Measurements from ENCODE around the gene SLC25A19. TPM values are rescaled to one million over a fixed set of nuclear protein-coding genes. Genes with fewer than 3 reads are reported as not detected.
"Not testable (repeated sequence)": the region's sequence is repeated elsewhere in the genome, so short reads cannot be mapped to it uniquely, and the experiment has no call there.

SLC25A19 gene
- total RNA-seq, 2 donors from 2014 or later: 13.7 to 15.1 TPM

DNA sequence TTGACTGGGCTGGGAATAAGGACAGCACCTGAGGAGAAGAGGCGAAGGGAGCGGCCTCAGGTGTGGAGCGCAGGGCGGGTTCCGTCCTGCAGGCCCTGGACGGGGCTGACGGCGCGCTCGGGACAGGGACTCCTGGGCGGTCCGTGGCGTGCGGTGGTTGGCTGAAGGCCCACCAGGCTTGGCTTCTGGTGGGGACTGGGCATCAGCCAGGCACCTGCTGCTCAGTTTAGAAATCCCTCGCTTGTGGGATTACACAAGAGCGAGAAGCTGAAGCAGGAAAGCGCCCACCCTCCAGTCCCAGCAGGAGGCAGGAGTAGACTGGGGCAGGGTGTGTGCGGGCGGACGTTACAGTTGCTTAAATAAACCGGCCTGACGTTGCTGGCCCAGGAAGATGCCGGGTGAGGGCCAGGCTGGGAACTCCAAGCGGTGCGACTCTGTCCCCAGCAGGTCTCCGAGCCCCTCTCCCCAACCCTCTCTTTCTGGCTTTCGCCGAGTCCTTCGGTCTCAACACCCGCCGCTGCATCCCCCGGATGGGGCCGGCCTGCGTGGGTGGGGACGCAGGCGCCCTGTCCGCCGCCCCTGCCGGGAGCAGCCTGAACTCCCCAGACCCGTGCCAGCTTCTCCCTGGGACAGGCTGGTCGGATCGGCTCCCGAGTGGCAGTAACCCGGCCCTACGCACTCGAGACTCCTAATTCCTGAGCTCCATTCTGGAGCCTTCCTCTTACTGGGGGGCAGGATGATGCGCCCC is 18.8 kb downstream of the SLC25A19 start:
- H3K4me3 Mint-ChIP-seq: peak overlapping the region; percentile 89
- peaks cover 26% of the 10 kb centered on the region for H3K4me1 Mint-ChIP-seq
- H3K9me3 ChIP-seq (ENCODE audit: control insufficient read depth, low read length, poor library complexity, severe bottlenecking): no peaks in the 10 kb centered on the region
- H3K36me3 Mint-ChIP-seq (ENCODE audit: low read depth): peaks cover 2% of the 10 kb centered on the region
- ATAC-seq (peak; percentile 32), DNase-seq (peak; percentile 29 to 32 (median 30))
- H3K27ac Mint-ChIP-seq: peak overlapping the region; percentile 80
- H3K27me3 Mint-ChIP-seq: no peaks in the 10 kb centered on the region

DNA sequence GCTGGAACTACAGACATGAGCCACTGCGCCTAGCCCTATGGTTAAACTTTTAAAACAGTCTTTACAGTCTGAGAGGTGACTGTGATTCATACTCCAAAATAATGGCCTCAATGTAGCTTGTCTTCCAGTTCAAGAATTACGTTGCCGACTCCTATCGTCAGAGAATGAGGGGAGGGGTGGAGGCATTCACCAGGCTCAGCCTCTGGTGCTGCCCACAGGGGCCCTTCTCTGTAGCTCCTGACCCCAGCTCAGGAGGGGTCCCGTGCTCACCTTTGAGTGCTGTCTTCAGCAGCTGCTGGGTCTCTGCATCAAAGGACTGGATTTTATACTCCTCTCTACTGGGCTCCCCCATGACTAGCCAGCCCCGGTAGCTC is 19.4 kb downstream of the SLC25A19 start:
- H3K9me3 ChIP-seq (ENCODE audit: control insufficient read depth, low read length, poor library complexity, severe bottlenecking): no peaks in the 10 kb centered on the region
- ATAC-seq: no peak
- peaks cover 2% of the 10 kb centered on the region for H3K36me3 Mint-ChIP-seq (ENCODE audit: low read depth)
- no peak for DNase-seq
- peak overlapping the region; percentile 89 for H3K4me3 Mint-ChIP-seq
- no peaks in the 10 kb centered on the region for H3K27me3 Mint-ChIP-seq
- H3K27ac Mint-ChIP-seq: peak overlapping the region; percentile 80
- peaks cover 24% of the 10 kb centered on the region for H3K4me1 Mint-ChIP-seq

DNA sequence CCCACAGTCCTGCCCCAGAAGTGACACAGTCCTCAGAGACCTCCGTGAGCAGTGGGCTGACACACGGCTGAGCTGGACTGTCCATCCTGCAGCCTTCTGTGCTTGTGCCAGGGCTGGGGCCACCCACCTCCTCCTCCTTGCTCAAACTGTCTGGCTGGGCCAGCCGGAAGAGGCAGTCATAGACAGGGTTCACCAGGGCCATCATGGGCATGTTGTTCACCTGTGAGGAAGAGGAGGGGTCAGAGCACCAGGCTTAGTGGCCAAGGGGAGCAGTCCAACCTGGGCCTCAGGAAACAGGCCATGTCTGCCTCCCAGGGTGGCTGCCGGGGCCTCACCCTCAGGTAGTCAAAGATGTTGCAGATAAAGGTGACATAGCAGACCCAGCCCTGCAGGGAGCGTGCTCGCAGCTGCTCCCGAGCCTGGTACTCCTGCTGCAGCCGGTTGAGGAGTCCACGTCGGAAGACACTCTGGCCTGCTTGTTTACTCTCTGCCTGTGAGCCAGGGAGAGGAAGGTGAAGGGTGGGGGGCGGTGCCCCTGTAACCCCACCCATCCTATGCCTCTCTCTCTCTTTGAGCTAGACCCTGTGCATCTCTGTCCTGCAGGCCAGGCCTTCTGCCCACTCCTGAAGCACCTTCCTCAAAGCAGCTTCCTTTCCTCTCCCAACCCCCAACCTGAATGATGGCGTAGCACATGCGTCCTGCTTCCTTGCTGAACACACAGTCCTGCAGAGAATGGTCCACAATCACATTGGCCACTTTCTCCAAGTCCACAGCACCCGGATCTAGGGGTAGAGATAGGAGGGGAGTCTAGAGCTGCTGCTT is 21.6 kb downstream of the SLC25A19 start:
- ATAC-seq (no peak), DNase-seq (no peak)
- H3K9me3 ChIP-seq (ENCODE audit: control insufficient read depth, low read length, poor library complexity, severe bottlenecking): no peaks in the 10 kb centered on the region
- H3K36me3 Mint-ChIP-seq (ENCODE audit: low read depth): no peaks in the 10 kb centered on the region
- no peak overlapping the region for H3K27ac Mint-ChIP-seq
- no peak overlapping the region for H3K4me3 Mint-ChIP-seq
- H3K4me1 Mint-ChIP-seq: peaks cover 15% of the 10 kb centered on the region
- no peaks in the 10 kb centered on the region for H3K27me3 Mint-ChIP-seq

DNA sequence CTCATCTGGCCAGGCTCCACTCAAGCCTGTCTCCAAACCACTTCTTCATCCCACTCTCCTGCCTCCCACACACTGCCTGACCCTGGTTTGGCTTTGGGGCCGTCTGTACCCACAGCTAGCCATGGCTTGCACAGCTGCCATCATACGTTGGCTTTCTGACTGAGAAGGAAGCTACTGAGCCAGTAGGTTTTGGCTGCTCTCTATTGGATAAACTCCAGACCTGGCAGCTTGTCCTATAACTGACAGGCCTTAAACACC is 22.2 kb downstream of the SLC25A19 start:
- H3K36me3 Mint-ChIP-seq (ENCODE audit: low read depth): no peaks in the 10 kb centered on the region
- H3K27ac Mint-ChIP-seq: no peak overlapping the region
- no peak overlapping the region for H3K4me3 Mint-ChIP-seq
- ATAC-seq: no peak
- no peak for DNase-seq
- peaks cover 20% of the 10 kb centered on the region for H3K4me1 Mint-ChIP-seq
- H3K27me3 Mint-ChIP-seq: no peaks in the 10 kb centered on the region
- no peaks in the 10 kb centered on the region for H3K9me3 ChIP-seq (ENCODE audit: control insufficient read depth, low read length, poor library complexity, severe bottlenecking)

DNA sequence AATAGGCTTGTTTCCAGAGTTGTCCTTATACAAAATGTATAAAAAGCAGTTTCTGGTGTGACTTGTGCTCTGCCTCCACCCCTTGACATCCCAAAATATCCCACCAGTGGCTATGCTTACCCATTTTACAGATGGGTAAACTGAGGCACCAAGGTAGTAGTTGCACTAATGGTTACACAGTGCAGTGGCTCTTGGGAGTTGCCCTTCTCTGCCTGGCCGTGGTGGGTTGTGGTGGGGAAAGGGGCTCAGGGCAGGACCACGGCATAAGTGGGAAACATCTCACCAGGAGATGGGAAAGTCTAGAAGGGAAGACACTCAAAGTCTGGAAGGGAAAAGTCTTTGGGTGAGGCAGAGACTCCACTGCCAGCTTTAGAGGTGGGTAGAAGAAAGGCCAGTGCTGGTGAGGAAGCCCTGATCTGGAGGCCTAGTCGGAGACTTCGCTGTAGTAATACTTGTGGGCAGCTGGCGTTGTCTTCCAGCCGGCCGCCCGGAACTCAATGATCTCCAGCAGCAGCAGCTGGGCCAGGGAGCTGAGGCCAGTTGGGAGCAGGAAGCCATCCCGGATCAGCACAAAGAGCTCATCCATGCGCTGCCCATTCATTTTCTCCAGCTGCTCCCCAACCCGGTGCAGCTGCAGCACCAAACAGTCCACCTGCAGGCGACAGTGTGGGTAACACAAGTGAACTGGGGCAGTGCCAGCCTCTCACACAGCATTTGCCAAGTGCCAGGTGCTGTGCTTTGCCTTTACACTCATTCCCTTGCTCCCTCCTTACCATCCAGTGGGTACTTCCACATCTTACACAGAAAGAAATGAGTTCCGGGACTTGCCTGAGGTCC is 22.7 kb downstream of the SLC25A19 start:
- H3K4me3 Mint-ChIP-seq: no peak overlapping the region
- no peak overlapping the region for H3K27ac Mint-ChIP-seq
- no peaks in the 10 kb centered on the region for H3K36me3 Mint-ChIP-seq (ENCODE audit: low read depth)
- no peaks in the 10 kb centered on the region for H3K27me3 Mint-ChIP-seq
- ATAC-seq (no peak), DNase-seq (no peak)
- no peaks in the 10 kb centered on the region for H3K9me3 ChIP-seq (ENCODE audit: control insufficient read depth, low read length, poor library complexity, severe bottlenecking)
- peaks cover 21% of the 10 kb centered on the region for H3K4me1 Mint-ChIP-seq

GRCh38 chr17:75265614-75266315 is 23.5 kb downstream of the SLC25A19 start:
- no peaks in the 10 kb centered on the region for H3K36me3 Mint-ChIP-seq (ENCODE audit: low read depth)
- ATAC-seq (no peak), DNase-seq (no peak)
- no peaks in the 10 kb centered on the region for H3K27me3 Mint-ChIP-seq
- H3K4me1 Mint-ChIP-seq: peaks cover 26% of the 10 kb centered on the region
- no peak overlapping the region for H3K27ac Mint-ChIP-seq
- no peak overlapping the region for H3K4me3 Mint-ChIP-seq
- H3K9me3 ChIP-seq (ENCODE audit: control insufficient read depth, low read length, poor library complexity, severe bottlenecking): no peaks in the 10 kb centered on the region

DNA sequence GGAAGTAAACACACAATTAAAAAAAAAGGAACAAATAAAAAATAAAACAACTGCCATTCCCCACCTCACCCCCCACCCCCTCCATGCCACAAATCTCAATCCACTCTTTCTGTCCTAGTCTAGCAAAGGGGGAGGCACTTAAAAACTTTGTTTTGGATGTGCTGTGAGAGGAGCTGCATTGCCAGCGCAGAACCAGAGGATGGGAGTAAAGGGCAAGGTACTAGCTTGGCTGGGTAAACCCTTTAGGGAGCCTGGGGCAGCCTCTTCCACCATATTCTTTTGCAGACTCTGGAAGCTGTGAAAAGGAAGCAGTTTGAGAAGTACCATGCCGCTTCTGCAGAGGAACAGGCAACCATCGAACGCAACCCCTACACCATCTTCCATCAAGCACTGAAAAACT is 26.2 kb downstream of the SLC25A19 start:
- Mint-ChIP-seq H3K4me3 (peak overlapping the region; percentile 97), H3K27ac (peak overlapping the region; percentile 16), H3K4me1 (peaks cover 34% of the 10 kb centered on the region), H3K36me3 (ENCODE audit: low read depth) (no peaks in the 10 kb centered on the region), H3K27me3 (no peaks in the 10 kb centered on the region)
- no peak for DNase-seq
- no peaks in the 10 kb centered on the region for H3K9me3 ChIP-seq (ENCODE audit: control insufficient read depth, low read length, poor library complexity, severe bottlenecking)
- ATAC-seq: no peak

GRCh38 chr17:75262112-75262606 is 27.1 kb downstream of the SLC25A19 start:
- peak; percentile 17 for ATAC-seq
- Mint-ChIP-seq H3K27me3 (no peaks in the 10 kb centered on the region), H3K4me3 (peak overlapping the region; percentile 97), H3K27ac (peak overlapping the region; percentile 99), H3K4me1 (peaks cover 43% of the 10 kb centered on the region), H3K36me3 (ENCODE audit: low read depth) (no peaks in the 10 kb centered on the region)
- no peak for DNase-seq
- H3K9me3 ChIP-seq (ENCODE audit: control insufficient read depth, low read length, poor library complexity, severe bottlenecking): no peaks in the 10 kb centered on the region

GRCh38 chr17:75261336-75262111 is 27.7 kb downstream of the SLC25A19 start, which contains the start of the genes GGA3 and MRPS7:
TSS of gene GGA3 (minus strand) at chr17:75261606. CDS start at chr17:75261587, 19 bp downstream.
TSS of gene MRPS7 (plus strand) at chr17:75261879. CDS start at chr17:75261901, 22 bp downstream.
- Mint-ChIP-seq H3K36me3 (ENCODE audit: low read depth) (no peaks in the 10 kb centered on the region), H3K4me3 (peak within 1 kb of the TSS; percentile 97), H3K4me1 (peaks cover 47% of the 10 kb centered on the region), H3K27me3 (no peaks in the 10 kb centered on the region), H3K27ac (peak within 1 kb of the TSS; percentile 99)
- DNase-seq (peak; percentile 92 to 96 (median 92)), ATAC-seq (peak; percentile 94)
- no peaks in the 10 kb centered on the region for H3K9me3 ChIP-seq (ENCODE audit: control insufficient read depth, low read length, poor library complexity, severe bottlenecking)

DNA sequence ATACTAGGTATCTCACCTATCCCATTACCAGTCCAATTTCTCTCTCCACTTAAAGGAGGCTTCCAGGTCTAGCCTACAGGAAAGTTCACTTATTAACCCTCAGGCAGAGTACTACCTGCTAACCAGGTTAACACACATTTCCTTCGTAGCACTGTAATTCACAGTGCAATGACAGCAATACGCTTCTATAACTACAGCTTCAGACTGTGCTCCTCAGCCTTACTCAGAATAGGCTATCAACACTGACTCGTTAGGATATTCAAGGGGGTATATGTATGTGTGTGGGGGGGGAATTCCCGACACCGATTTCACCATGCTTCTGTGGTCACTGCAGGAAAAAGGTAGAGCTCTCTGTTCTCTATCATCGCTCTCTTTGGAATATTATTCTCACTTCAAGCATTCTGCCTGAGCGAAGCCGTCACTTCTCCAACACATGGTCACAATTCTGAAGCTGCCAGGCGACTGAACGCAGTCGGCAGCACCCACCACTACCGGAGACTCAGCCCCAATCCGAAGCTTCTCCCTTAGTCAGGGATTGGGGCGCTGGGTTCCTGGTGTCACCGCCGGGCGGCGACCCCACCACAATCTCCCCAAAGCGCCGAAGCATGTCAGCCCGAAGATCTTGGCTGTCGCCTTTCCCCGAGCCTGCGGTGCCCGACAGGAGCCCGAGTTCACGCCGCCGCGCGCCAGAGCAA is 28.4 kb downstream of the SLC25A19 start:
- H3K9me3 ChIP-seq (ENCODE audit: control insufficient read depth, low read length, poor library complexity, severe bottlenecking): no peaks in the 10 kb centered on the region
- no peaks in the 10 kb centered on the region for H3K36me3 Mint-ChIP-seq (ENCODE audit: low read depth)
- ATAC-seq (peak; percentile 34), DNase-seq (peak in 1 of 3 donors; percentile 36)
- H3K4me1 Mint-ChIP-seq: peaks cover 54% of the 10 kb centered on the region
- H3K27me3 Mint-ChIP-seq: no peaks in the 10 kb centered on the region
- H3K4me3 Mint-ChIP-seq: peak overlapping the region; percentile 97
- peak overlapping the region; percentile 99 for H3K27ac Mint-ChIP-seq

DNA sequence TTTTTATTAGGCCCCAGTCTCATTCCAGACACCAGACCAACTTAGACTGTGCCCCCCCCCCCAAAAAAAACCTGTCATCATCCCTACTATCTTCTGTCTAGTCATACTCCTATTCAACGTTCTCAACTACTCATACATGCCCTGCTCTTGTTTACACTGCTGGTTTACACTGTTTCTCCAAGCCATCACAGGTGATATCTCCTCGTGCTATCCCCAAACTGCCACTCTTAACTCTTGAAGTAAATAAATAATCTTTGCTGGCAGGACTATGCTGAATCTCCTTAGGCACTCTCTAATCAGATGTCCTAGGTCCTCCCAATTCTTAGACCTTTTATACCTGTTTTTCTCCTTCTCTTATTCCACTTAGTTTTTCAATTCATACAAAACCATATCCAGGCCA is 32.0 kb downstream of the SLC25A19 start:
- not testable (repeated sequence) for H3K36me3 Mint-ChIP-seq (ENCODE audit: low read depth); DNase-seq; H3K4me3 Mint-ChIP-seq; H3K9me3 ChIP-seq (ENCODE audit: control insufficient read depth, low read length, poor library complexity, severe bottlenecking); ATAC-seq; H3K27me3 Mint-ChIP-seq
- Mint-ChIP-seq H3K27ac (peak overlapping the region; percentile 99), H3K4me1 (peaks cover 74% of the 10 kb centered on the region)

Data from T-helper 17 cell (primary cell).